ENCODE measurements around the gene CAPZB. TPM values are rescaled to one million over a fixed set of nuclear protein-coding genes. Genes with fewer than 3 reads are reported as not detected.

The CAPZB gene
- total RNA-seq, 1 donor from 2014 or later, result 403 TPM

GRCh38 chr1:19385221-19385620 lies 100.1 kb downstream of the CAPZB start:
- Mint-ChIP-seq H3K4me3 (ENCODE audit: unreplicated experiment) (peak overlapping the region; percentile 24), H3K27me3 (ENCODE audit: unreplicated experiment) (no peaks in the 10 kb centered on the region), H3K9me3 (ENCODE audit: unreplicated experiment) (no peaks in the 10 kb centered on the region), H3K4me1 (ENCODE audit: unreplicated experiment) (peaks cover 62% of the 10 kb centered on the region), H3K36me3 (ENCODE audit: unreplicated experiment) (peaks cover 16% of the 10 kb centered on the region), H3K27ac (ENCODE audit: unreplicated experiment) (peak overlapping the region; percentile 84)
- TF ChIP-seq, protein P1, sequence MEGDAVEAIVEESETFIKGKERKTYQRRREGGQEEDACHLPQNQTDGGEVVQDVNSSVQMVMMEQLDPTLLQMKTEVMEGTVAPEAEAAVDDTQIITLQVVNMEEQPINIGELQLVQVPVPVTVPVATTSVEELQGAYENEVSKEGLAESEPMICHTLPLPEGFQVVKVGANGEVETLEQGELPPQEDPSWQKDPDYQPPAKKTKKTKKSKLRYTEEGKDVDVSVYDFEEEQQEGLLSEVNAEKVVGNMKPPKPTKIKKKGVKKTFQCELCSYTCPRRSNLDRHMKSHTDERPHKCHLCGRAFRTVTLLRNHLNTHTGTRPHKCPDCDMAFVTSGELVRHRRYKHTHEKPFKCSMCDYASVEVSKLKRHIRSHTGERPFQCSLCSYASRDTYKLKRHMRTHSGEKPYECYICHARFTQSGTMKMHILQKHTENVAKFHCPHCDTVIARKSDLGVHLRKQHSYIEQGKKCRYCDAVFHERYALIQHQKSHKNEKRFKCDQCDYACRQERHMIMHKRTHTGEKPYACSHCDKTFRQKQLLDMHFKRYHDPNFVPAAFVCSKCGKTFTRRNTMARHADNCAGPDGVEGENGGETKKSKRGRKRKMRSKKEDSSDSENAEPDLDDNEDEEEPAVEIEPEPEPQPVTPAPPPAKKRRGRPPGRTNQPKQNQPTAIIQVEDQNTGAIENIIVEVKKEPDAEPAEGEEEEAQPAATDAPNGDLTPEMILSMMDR (IDR thresholded peaks at IDR 0.05), result no peak
- DNase-seq (ENCODE audit: extremely low spot score, unreplicated experiment), result no peak

- TF ChIP-seq, protein P1 (IDR thresholded peaks at IDR 0.05), result no peak
- Mint-ChIP-seq H3K4me3 (ENCODE audit: unreplicated experiment) (no peak overlapping the region), H3K27me3 (ENCODE audit: unreplicated experiment) (no peaks in the 10 kb centered on the region), H3K4me1 (ENCODE audit: unreplicated experiment) (peaks cover 57% of the 10 kb centered on the region), H3K9me3 (ENCODE audit: unreplicated experiment) (no peaks in the 10 kb centered on the region), H3K27ac (ENCODE audit: unreplicated experiment) (peak overlapping the region; percentile 84), H3K36me3 (ENCODE audit: unreplicated experiment) (peaks cover 21% of the 10 kb centered on the region)
- DNase-seq (ENCODE audit: extremely low spot score, unreplicated experiment), result no peak
Observed at GRCh38 chr1:19384772-19385187, 100.6 kb downstream of the CAPZB start.

- H3K36me3 Mint-ChIP-seq (ENCODE audit: unreplicated experiment), result peaks cover 24% of the 10 kb centered on the region
- no peak for DNase-seq (ENCODE audit: extremely low spot score, unreplicated experiment)
- H3K27ac Mint-ChIP-seq (ENCODE audit: unreplicated experiment), result peak overlapping the region; percentile 84
- H3K4me3 Mint-ChIP-seq (ENCODE audit: unreplicated experiment), result no peak overlapping the region
- H3K27me3 Mint-ChIP-seq (ENCODE audit: unreplicated experiment), result no peaks in the 10 kb centered on the region
- peaks cover 53% of the 10 kb centered on the region for H3K4me1 Mint-ChIP-seq (ENCODE audit: unreplicated experiment)
- no peaks in the 10 kb centered on the region for H3K9me3 Mint-ChIP-seq (ENCODE audit: unreplicated experiment)
- TF ChIP-seq, protein P1 (IDR thresholded peaks at IDR 0.05), result no peak
Observed at GRCh38 chr1:19384113-19384512, 101.2 kb downstream of the CAPZB start.

DNA sequence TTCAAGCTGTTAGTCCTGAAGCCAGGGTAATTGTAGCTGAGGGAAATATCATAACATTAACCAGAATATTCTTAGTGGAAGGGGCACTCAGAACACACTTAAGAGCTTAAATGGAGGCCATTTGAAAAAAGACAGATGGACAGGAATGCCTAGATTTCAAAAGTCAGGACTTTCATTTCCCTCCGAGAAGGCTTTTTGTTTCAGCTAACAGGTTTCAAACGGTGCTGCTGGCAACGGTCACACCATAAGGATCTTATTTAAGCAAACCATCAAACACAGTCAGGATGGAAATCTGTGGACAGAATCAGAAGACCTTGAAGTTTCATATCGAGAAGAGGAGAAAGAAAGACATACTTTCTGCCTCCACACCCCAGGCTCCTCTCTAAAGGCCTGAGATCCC lies 103.1 kb downstream of the CAPZB start:
- DNase-seq (ENCODE audit: extremely low spot score, unreplicated experiment), result no peak
- TF ChIP-seq, protein P1 (IDR thresholded peaks at IDR 0.05), result no peak
- no peaks in the 10 kb centered on the region for H3K9me3 Mint-ChIP-seq (ENCODE audit: unreplicated experiment)

GRCh38 chr1:19381261-19381660 lies 104.1 kb downstream of the CAPZB start:
- no peaks in the 10 kb centered on the region for H3K27me3 Mint-ChIP-seq (ENCODE audit: unreplicated experiment)
- peak overlapping the region; percentile 76 for H3K27ac Mint-ChIP-seq (ENCODE audit: unreplicated experiment)
- H3K9me3 Mint-ChIP-seq (ENCODE audit: unreplicated experiment), result peaks cover 4% of the 10 kb centered on the region
- DNase-seq (ENCODE audit: extremely low spot score, unreplicated experiment), result no peak
- peaks cover 44% of the 10 kb centered on the region for H3K36me3 Mint-ChIP-seq (ENCODE audit: unreplicated experiment)
- H3K4me3 Mint-ChIP-seq (ENCODE audit: unreplicated experiment), result no peak overlapping the region
- TF ChIP-seq, protein P1 (IDR thresholded peaks at IDR 0.05), result no peak
- H3K4me1 Mint-ChIP-seq (ENCODE audit: unreplicated experiment), result peaks cover 28% of the 10 kb centered on the region

More for the DNA sequence above, 103.1 kb downstream of the CAPZB start:
- H3K36me3 Mint-ChIP-seq (ENCODE audit: unreplicated experiment), result peaks cover 36% of the 10 kb centered on the region
- no peak overlapping the region for H3K27ac Mint-ChIP-seq (ENCODE audit: unreplicated experiment)
- H3K4me3 Mint-ChIP-seq (ENCODE audit: unreplicated experiment), result no peak overlapping the region
- peaks cover 37% of the 10 kb centered on the region for H3K4me1 Mint-ChIP-seq (ENCODE audit: unreplicated experiment)
- no peaks in the 10 kb centered on the region for H3K27me3 Mint-ChIP-seq (ENCODE audit: unreplicated experiment)

Measured in osteocyte (in vitro differentiated cells).